GF-D8 (cell line): ENCODE measurements around the gene TRABD2B.

Source experiments
- DNase-seq: peaks from one replicate; lab custom pipeline; 2025; lab: John Stamatoyannopoulos, UW

The TRABD2B gene

DNA sequence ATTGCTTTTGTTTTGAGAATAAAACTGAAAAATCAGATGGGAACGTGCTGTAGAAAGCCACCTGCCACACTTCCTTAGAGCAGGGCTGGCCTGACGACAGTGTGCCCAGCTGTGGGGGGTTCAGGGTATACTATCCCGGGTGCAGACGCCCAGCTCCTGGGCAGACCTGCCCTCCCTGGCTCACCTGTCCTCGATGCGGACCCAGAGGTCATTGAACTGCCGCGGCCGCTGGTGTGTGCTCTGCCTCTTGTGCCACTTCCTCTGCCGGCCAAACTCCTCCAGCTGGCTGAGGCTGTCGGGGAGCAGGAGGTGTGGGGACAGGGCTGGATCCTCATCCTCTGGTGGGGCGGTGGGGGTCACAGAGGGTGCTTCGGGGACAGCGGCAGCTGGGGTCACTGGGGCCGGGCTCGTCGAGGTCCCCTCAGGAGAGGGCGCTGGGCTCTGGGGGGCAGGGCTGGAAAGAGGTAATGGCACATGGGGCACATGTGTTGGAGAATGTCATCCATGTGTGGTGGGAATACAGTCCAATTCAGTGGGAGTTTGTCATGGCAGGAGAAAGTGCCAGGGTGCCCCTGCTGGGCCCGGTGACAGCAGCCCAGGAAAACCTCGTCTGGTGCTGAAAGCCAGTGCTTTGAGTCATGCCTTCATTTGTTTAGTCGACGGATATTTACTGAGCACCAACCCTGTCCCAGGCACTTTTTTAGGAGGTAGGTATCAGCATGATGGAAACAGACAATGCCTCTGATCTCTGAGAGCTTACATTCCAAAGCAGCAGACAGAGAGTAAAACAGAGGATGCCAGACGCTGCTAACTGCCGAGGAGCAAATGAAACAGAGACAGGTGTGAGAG lies 222.0 kb downstream of the TRABD2B start:
- no peak for DNase-seq

DNA sequence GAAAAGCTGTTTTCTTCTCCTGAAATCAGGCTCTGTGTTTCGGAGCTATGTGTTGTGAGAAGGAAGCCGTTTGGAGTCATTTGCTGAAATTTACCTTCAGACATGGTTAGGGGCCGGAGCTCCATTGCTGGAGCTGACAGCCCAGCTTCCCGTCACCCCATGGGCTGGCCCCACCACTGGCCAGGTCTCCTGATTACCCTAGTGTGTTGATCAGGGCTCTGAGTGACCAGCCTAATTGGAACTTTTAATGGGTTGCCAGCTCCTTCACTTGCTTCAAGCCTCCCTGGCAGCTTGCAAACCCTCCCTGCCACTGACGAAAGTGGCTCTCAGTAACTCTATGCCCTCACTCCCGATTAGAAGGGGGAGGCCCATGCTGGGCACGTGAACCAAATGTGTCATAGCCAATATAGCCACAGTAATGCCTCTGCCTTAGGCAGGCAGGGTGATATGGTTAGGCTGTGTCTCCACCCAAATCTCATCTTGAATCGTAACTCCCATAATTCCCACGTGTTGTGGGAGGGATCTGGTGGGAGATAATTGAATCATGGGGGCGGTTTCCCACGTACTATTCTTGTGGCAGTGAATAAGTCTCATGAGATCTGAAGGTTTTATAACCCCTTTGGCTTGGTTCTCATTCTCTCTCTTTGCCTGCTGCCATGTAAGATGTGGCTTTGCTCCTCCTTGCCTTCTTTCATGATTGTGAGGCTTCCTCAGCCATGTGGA lies 224.1 kb downstream of the TRABD2B start:
- no peak for DNase-seq

- DNase-seq = no peak
These were observed 224.9 kb downstream of the TRABD2B start for GRCh38 chr1:47772281-47772680.

- no peak for DNase-seq
These were observed 225.4 kb downstream of the TRABD2B start for GRCh38 chr1:47771751-47772150.

DNA sequence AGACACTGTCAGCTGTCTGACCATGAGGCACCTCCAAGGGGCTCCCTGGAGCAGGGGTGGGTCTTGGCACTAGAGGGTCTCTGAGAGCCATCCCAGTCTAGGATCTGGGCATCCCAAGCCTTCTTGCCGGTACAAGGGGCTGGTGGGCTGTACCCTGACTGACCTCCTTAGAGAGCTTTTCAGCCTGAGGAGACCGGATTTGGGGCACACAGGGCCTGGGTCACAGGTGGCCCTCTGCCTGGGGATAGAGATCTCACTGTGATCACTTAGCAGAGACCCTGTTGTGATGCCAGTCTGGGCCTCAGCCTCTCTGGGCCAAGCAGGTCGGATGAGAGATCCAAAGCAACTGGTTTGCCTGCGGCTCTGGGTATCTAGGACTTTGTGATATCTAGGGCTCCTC lies 227.2 kb downstream of the TRABD2B start:
- DNase-seq = no peak

DNA sequence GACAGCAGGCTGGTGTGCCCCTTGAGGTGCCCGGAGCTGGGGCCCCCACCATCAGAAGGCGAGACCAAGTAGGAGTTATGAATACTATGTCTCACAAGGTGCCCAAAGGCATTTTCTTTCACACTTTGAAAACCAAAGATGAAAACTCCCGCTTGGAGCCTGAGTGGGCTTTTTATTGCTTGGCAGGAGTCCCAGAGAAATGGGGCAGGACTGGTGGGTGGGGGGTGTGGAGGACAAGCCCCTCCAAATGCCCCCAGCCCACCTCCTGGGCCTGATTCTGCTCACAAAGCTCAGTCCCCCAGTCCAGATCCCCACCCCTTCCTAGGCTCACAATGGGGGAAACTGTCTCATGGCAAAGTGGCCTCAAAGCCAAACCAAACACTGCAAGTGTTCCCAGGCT lies 227.9 kb downstream of the TRABD2B start:
- DNase-seq = no peak

DNA sequence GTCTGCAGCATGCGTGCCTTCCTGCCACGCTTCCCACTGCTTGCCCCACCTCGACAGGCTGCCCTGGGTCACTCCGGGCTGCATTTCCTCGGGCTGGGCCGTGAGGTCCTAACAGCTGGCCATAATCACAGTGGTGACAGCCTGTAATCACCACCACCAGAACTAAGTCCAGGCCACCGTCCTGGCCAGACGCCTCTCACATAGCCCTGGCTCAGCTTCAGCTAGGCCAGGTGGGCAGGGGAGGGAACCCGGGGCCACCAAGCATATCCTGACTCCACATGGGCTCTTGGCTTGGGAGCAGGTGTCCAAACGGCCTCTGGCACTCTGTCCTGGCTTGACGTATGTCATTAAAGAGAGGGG lies 229.5 kb downstream of the TRABD2B start:
- no peak for DNase-seq

- DNase-seq = no peak
These were observed 230.1 kb downstream of the TRABD2B start for GRCh38 chr1:47766832-47767740.

DNA sequence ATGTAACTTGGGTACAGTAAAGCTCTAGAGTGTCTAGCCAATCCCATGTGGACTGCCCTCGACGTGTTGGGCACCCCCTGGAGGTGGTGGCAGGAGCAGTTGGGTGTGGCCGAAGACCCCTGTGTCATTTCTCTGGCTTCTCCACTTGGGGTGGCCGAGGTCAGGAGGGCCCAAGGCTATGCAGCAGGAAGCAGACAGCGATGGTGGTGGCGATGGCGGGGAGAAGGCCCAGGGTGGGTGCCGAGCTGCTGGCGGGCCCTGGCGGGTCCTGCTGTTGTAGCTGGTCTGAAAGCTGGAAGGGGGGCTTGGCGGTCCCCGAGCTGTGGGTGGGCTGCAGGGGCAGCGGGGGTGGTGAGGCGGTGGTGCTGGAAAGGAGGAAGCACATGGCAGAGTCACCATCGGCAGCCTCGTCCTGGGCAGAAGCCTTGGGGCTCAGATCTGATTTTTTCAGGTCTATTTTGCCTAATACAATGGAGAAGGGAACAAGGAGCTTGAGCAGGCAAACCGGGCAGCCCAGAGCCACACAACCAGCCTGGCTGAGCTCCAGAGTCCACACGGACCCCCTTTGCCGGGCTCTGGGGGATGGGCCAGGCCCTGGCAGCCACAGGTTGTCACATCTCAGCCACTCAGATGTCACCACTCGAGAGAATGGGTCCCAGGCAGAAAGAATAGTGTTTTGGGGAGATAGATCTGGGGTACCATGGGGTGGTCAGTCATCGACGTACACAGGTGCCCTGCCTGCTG lies 231.3 kb downstream of the TRABD2B start:
- DNase-seq = no peak

- no peak for DNase-seq
These were observed 231.9 kb downstream of the TRABD2B start for GRCh38 chr1:47765236-47765635.

GRCh38 chr1:47764461-47765046 lies 232.6 kb downstream of the TRABD2B start:
- no peak for DNase-seq

GRCh38 chr1:47763591-47764171 lies 233.5 kb downstream of the TRABD2B start:
- DNase-seq = no peak

DNA sequence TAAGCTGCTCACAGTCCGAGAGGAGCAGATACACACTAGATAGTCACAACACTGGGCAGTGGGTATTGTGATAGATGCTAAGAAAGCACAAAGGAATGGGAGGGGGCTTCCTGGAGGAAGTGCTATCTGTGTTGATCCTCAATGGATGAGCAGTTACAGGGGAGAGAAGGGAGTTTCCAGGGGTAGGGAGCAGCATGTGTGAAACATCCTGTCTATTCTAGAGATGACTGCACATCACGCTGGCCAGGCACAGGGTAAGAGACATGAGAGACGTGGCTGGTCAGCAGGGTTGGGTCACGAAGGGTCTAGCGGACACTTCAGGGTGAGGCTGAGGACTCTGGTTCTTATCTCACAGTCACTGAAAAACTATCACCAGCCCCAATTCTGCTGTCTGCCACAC lies 235.2 kb downstream of the TRABD2B start:
- DNase-seq = no peak

DNA sequence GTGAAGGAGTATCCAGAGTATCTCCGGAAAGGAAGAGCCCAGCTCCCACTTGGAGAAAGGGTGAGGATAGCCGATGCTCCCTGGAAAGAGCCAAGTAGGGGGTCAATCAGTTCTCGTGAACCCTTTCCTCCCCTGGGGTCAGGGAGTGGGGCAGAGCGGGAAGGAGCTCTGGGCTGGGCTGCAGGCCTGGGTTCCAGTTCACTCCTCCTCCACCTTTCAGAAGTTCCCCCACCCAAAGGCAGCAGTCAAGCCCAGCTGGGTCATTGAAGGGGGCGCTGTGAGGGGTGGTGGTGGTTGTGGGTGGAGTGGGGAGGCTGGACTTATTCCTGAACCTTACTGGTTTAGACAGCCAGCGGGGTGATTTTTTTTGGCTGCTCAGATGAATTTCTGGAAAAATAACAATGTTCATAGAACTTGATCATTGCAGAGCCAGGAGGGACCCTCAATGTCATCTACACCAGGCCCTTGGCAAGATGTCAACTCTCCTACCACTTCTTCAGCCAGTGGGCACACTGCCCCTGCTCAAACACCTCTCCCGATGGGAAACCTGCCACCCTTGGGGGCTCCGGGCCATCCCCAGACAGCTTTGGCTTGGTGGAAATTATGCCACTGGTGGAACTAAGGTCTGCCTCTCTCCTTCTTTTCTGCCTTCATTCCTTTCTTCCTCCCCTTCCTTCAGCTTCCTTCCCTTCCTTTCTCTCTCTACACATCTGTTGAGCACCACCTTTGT lies 235.8 kb downstream of the TRABD2B start:
- no peak for DNase-seq

- no peak for DNase-seq
These were observed 237.1 kb downstream of the TRABD2B start for GRCh38 chr1:47759936-47760629.

DNA sequence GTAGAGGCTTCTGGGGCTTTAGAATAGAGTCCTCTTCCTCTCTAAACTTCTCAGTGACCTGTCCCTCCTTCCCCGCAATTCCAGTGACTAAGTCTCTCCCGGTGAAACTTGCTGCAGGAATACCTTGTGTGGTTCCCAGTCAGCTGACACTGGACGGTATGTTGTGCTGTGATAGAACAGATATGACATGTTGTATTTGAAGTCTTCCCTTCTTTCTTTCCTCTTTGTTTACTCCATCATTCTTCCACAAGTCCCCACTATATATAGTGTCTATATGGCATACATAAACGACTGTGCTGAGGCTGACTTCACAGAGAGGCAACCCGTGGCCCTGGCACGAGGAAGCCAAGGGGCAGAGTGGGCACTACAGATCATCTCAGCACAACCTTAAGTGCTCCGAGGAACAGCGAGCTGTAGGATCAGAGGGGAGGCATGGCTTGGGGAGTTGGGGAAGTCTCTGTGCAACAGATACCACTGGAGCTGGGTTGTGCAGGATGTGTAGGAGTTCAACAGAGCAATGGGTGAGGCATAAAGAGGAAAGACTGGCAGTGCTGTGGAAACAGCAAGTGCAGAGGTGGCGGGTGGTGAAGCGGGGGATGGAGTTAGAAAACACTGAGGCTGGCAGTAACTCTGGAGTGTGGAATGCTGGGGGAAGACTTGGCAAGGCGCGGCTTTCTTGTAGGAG lies 237.8 kb downstream of the TRABD2B start:
- no peak for DNase-seq

DNA sequence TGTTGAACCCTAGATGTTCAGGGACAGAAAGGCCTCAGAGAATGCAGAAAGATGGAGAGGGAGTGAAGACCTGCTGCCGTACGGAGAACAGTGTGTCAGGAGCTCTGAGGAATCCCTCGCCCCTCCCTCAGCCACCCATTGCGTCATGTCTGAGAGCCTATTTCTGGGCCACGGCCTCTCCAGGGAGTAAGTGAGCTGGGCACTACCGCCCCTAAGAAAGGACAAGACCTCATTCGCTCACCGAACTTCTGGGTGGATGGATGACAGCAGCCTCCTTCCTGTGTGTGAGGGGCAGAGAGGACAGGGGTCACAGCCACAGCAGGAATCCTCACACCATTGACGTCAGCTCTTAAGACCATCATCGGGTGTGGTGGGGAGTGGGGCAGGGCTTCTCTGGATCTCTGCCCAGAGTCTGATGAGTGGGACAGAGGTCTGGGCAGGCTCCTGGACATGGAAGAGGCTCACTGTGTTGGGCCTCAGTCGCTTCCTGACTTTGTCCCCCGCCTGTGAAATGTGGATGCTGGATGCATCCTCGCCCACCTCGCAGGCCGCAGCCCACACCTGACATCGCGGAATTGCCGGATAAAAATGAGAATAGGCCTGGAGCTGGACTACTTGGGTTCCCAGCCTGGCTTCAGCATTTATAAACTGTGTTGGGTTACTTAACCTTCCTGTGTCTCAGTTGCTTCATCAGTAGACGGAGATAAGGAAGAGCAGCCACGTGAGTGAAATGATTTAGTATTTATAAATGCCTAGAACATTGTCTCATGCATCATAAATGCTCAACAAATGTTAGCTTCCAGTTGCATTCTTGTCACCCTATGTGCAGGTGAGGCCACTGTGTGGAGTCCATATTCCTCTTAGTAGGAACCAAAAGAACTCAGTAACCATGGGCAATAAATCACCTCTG lies 238.6 kb downstream of the TRABD2B start:
- no peak for DNase-seq
